ENCODE results near the gene FRAT2. TPM values are rescaled to one million over a fixed set of nuclear protein-coding genes. Genes with fewer than 3 reads are reported as not detected.

Gene FRAT2
- total and polyA plus RNA-seq, 2 donors (not counting 3 experiments of a cell fraction or from before 2014, with no cell fraction given): 6.6 to 11.3 TPM

GRCh38 chr10:97321032-97321803 lies 13.3 kb downstream of the FRAT2 start:
- Histone ChIP-seq H3K4me3 (replicated peaks in 1 of 3; ENCODE audit: insufficient read depth in 1 of 3, low read depth in 1 of 3, low read length in 3 of 3) (peak overlapping the region in 1 of 3 experiments; percentile 43), H3K27ac (ENCODE audit: insufficient read depth, low read depth, low read length) (no peak overlapping the region), H3K9me3 (replicated peaks; ENCODE audit: control insufficient read depth, insufficient read depth, low read length) (no peaks in the 10 kb centered on the region), H3K27me3 (ENCODE audit: control insufficient read depth in 2 of 2, insufficient read depth in 2 of 2, low read length in 2 of 2) (no peaks in the 10 kb centered on the region), H3K36me3 (ENCODE audit: control insufficient read depth in 2 of 2, extremely low read depth in 1 of 2, insufficient read depth in 2 of 2, low read length in 2 of 2) (no peaks in the 10 kb centered on the region), H3K9ac (replicated peaks; ENCODE audit: extremely low read depth, insufficient read depth, low read length) (no peak overlapping the region), H3K9me1 (replicated peaks; ENCODE audit: control insufficient read depth, extremely low read depth, insufficient read depth, low read length) (no peaks in the 10 kb centered on the region), H3K79me2 (ENCODE audit: control insufficient read depth, insufficient read depth, low read length) (no peaks in the 10 kb centered on the region), H2AFZ (ENCODE audit: low read depth, low read length) (peak overlapping the region; percentile 43), H3K4me2 (ENCODE audit: insufficient read depth, low read length) (peak overlapping the region; percentile 95), H3K4me1 (ENCODE audit: control insufficient read depth, extremely low read depth, insufficient read depth, low read length) (peaks cover 15% of the 10 kb centered on the region), H4K20me1 (replicated peaks; ENCODE audit: control insufficient read depth, extremely low read depth, insufficient read depth, low read length) (no peaks in the 10 kb centered on the region)
- BruUV-seq (replicated peaks): no TSS peak
- DNase-seq (ENCODE audit: low read depth, low spot score) (peak; percentile 26), FAIRE-seq (no peak)
- CTCF ChIA-PET: interaction anchor here (4.3 kb wide), 1 partner anchor 12 kb away, joined by 23 read pairs; no protein-coding TSS in a partner anchor
- intact Hi-C loops (cut with micrococcal nuclease) (loop anchor here (1.0 kb wide), 1 partner anchor 11 kb away; no protein-coding TSS in a partner anchor), dilution Hi-C loops (cut with MboI; ENCODE audit: extremely low pct_ligation_motif_present, low sequenced_read_pairs) (no loop called here)
- POLR2A ChIA-PET: no interaction called here
- no peak for TF ChIP-seq EZH2 (IDR thresholded peaks at IDR 0.05; ENCODE audit: borderline replicate concordance, low read depth, low read length, severe bottlenecking)
- TF ChIP-seq FOS (IDR thresholded peaks at IDR 0.05; ENCODE audit: borderline replicate concordance, insufficient read depth, low read length): no peak
- TF ChIP-seq JUN (IDR thresholded peaks at IDR 0.05; ENCODE audit: borderline replicate concordance, insufficient read depth, insufficient read length, low read depth): no peak
- no peak for TF ChIP-seq GATA2 (IDR thresholded peaks at IDR 0.05; ENCODE audit: insufficient read depth, insufficient read length, low read depth, low read length)
- no peak for TF ChIP-seq POLR2AphosphoS5 (IDR thresholded peaks at IDR 0.05; ENCODE audit: insufficient read depth, low read depth, low read length)
- TF ChIP-seq MYC (IDR thresholded peaks at IDR 0.05; ENCODE audit: low read depth, low read length): no peak
- TF ChIP-seq POLR2A (IDR thresholded peaks at IDR 0.05; ENCODE audit: low read depth, low read length): no peak
- no peak for TF ChIP-seq CTCF (IDR thresholded peaks at IDR 0.05; ENCODE audit: extremely low read depth in 1 of 2, insufficient read depth in 1 of 2, low read depth in 1 of 2, low read length in 2 of 2)
- TF ChIP-seq, protein P1, sequence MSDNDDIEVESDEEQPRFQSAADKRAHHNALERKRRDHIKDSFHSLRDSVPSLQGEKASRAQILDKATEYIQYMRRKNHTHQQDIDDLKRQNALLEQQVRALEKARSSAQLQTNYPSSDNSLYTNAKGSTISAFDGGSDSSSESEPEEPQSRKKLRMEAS (IDR thresholded peaks at IDR 0.05; ENCODE audit: insufficient read depth, insufficient read length): no peak

Measured in endothelial cell of umbilical vein (primary cell).